Measurements from ENCODE around the gene TSPAN15.

DNA sequence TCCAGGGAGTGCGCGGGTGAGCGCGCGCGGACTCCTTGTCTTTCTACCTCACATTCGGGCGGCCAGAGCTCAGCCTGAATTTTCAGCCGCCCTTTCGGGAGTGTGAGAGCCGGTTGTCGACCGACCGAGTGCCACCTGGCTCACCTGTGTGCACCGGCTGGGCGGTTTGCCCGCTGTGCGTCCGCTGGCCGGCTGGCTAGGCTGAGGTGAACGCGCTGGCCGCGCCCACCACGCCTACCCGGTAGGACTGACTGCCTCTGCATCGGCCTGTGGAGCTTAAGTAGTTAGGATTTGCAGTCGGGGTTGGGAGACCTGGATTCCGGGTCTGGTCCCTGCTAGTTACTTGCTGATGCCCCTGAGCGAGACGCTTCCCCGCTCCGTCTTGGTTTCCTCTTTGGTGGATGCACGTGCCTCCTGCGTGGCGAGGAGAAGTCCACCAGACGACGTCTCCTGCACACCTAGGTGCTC is 553 bp downstream of the TSPAN15 start:
- no peak for TF ChIP-seq EZH2 (IDR thresholded peaks at IDR 0.05; ENCODE audit: low read length, missing control alignments)
- TF ChIP-seq, protein P1, sequence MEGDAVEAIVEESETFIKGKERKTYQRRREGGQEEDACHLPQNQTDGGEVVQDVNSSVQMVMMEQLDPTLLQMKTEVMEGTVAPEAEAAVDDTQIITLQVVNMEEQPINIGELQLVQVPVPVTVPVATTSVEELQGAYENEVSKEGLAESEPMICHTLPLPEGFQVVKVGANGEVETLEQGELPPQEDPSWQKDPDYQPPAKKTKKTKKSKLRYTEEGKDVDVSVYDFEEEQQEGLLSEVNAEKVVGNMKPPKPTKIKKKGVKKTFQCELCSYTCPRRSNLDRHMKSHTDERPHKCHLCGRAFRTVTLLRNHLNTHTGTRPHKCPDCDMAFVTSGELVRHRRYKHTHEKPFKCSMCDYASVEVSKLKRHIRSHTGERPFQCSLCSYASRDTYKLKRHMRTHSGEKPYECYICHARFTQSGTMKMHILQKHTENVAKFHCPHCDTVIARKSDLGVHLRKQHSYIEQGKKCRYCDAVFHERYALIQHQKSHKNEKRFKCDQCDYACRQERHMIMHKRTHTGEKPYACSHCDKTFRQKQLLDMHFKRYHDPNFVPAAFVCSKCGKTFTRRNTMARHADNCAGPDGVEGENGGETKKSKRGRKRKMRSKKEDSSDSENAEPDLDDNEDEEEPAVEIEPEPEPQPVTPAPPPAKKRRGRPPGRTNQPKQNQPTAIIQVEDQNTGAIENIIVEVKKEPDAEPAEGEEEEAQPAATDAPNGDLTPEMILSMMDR (conservative IDR thresholded peaks at IDR 0.05 in 1 of 2, IDR thresholded peaks at IDR 0.05 in 1 of 2; ENCODE audit: low read depth in 1 of 2, low read length in 2 of 2): no peak
